Panc1 (cell line): ENCODE results near the gene C13orf42. TPM values are rescaled to one million over a fixed set of nuclear protein-coding genes. Genes with fewer than 3 reads are reported as not detected.

Experiments used
- ATAC-seq: fragments of 200-7000 bp; cut with Tn5 transposase; 2 replicates; pipeline ENCODE4 v1.9.1; 2020; ENCODE audit warnings: mild to moderate bottlenecking, moderate library complexity
- BruUV-seq: library from RNA; stranded (reverse); fragments of 400-500 nt; replicated peaks from 2 replicates; lab custom pipeline; 2021; lab: Mats Ljungman, UMichigan
- CTCF ChIA-PET: fragments of 300-600 bp; sonication (Branson Sonifier 250); formaldehyde crosslinking; loops from one replicate; lab custom pipeline; 2022; ENCODE audit warnings: antibody characterized with exemption; lab: Charles Lee
- POLR2A ChIA-PET: fragments of 300-600 bp; sonication (Branson Sonifier 250); formaldehyde crosslinking; loops from one replicate; lab custom pipeline; 2022; ENCODE audit warnings: antibody characterized with exemption; lab: Charles Lee
- DNase-seq: peaks from one replicate; pipeline ENCODE4 v3.0.0-alpha.2; 2010; ENCODE audit warnings: low read depth, low spot score
- H3K27ac ChIP-seq: 2 replicates; pipeline ENCODE4 v1.5.1; 2011; ENCODE audit warnings: mild to moderate bottlenecking, low read length, inconsistent platforms
- H3K27me3 ChIP-seq: fragments of 200-500 bp; sonication (Bioruptor generic); 2 replicates; pipeline ENCODE4 v1.6.0; 2014; ENCODE audit warnings: low read length, inconsistent platforms; ENCODE audit not compliant: control insufficient read depth, insufficient read depth
- H3K36me3 ChIP-seq: fragments of 200-500 bp; sonication (Bioruptor generic); 2 replicates; pipeline ENCODE4 v1.5.1; 2014; ENCODE audit warnings: inconsistent platforms, mild to moderate bottlenecking, low read length, moderate library complexity; ENCODE audit not compliant: control insufficient read depth, insufficient read depth
- H3K4me1 ChIP-seq: 2 replicates; pipeline ENCODE4 v1.5.1; 2011; ENCODE audit warnings: inconsistent platforms, mild to moderate bottlenecking, low read length, moderate library complexity; ENCODE audit not compliant: control insufficient read depth, insufficient read depth
- H3K4me3 ChIP-seq, 2 experiments: 2 replicates each; pipeline ENCODE4 v1.5.1; 2011 to 2012; ENCODE audit warnings: low read depth in 2 of 2, low read length in 2 of 2, mild to moderate bottlenecking in 2 of 2, inconsistent platforms in 1 of 2, moderate library complexity in 1 of 2
- H3K9me3 ChIP-seq: fragments of 200-500 bp; sonication (Bioruptor generic); 2 replicates; pipeline ENCODE4 v1.5.1; 2014; ENCODE audit warnings: low read depth, mild to moderate bottlenecking, inconsistent platforms, low read length, moderate library complexity; ENCODE audit not compliant: control insufficient read depth, insufficient read depth
- POLR2AphosphoS5 ChIP-seq: IDR thresholded peaks from 2 replicates; pipeline ENCODE4 v1.6.1; 2012; ENCODE audit warnings: mild to moderate bottlenecking, low read depth, low read length, moderate library complexity
- SIN3A ChIP-seq: IDR thresholded peaks from 2 replicates; pipeline ENCODE4 v1.6.1; 2012; ENCODE audit warnings: low read depth, mild to moderate bottlenecking, low read length, moderate library complexity, borderline replicate concordance; ENCODE audit not compliant: insufficient read depth
- TCF7L2 ChIP-seq: IDR thresholded peaks from 2 replicates; pipeline ENCODE4 v1.6.1; 2011; ENCODE audit warnings: mild to moderate bottlenecking, low read depth, low read length, inconsistent platforms
- in situ Hi-C: cut with HindIII; loops from 2 replicates; pipeline ENCODE4 v1.10.0; 2016; ENCODE audit warnings: low sequenced_read_pairs, low pct_unique_long_range_greater_than_20kb
- intact Hi-C: fragments of 100-400 bp; cut with micrococcal nuclease; formaldehyde crosslinking; loops from one replicate; pipeline ENCODE4 v1.10.0; 2022; ENCODE audit not compliant: unreplicated experiment
- total RNA-seq: library from RNA; stranded (reverse); gene quantifications from one replicate; pipeline ENCODE4 v1.2.1, GENCODE V29; 2021; ENCODE audit not compliant: unreplicated experiment
- TF ChIP-seq, protein P1 (sequence below), 2 experiments: IDR thresholded peaks; 2 replicates each; pipeline ENCODE4 v1.6.1; 2011 to 2012; ENCODE audit warnings: low read depth in 2 of 2, control low read depth in 1 of 2, low read length in 1 of 2, mild to moderate bottlenecking in 1 of 2, moderate library complexity in 1 of 2; ENCODE audit not compliant: insufficient read depth in 1 of 2
- TF ChIP-seq, protein P2 (sequence below): fragments of 450-650 bp; IDR thresholded peaks from 2 replicates; pipeline ENCODE4 v1.5.1; 2017; ENCODE audit warnings: mild to moderate bottlenecking

C13orf42 gene
- total RNA-seq, 1 experiment from 2014 or later: not detected

DNA sequence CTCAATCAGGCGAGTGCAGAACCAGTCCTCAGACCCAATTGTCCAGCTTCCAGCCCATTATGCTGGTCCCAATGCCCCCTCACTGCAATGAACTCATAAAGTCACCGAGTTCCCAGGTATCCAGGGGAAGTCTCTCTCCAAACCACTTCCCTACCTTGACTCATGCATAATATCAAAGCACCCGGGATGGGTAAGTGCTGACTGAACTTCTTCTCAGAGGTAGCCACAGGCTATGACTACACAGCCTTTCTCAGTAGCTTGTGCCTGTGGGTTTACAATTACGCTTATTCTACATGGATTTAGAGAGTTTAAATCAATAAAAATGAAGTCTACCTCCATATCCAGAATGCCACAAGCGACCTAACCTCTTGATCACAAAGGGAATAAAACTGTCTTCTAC lies 1.7 kb upstream of the C13orf42 start:
- BruUV-seq: no TSS peak
- in situ Hi-C loops (no loop called here), intact Hi-C loops (no loop called here)
- no peaks in the 10 kb centered on the region for H3K36me3 ChIP-seq
- ChIA-PET CTCF (no interaction called here), POLR2A (interaction anchor here (0.6 kb wide), 1 partner anchor 201 kb away, joined by 5 read pairs; no protein-coding TSS in a partner anchor)
- H3K4me3 ChIP-seq: no peak overlapping the region
- no peak overlapping the region for H3K27ac ChIP-seq
- DNase-seq (no peak), ATAC-seq (no peak)
- no peaks in the 10 kb centered on the region for H3K9me3 ChIP-seq
- no peaks in the 10 kb centered on the region for H3K4me1 ChIP-seq
- TF ChIP-seq, protein P1, sequence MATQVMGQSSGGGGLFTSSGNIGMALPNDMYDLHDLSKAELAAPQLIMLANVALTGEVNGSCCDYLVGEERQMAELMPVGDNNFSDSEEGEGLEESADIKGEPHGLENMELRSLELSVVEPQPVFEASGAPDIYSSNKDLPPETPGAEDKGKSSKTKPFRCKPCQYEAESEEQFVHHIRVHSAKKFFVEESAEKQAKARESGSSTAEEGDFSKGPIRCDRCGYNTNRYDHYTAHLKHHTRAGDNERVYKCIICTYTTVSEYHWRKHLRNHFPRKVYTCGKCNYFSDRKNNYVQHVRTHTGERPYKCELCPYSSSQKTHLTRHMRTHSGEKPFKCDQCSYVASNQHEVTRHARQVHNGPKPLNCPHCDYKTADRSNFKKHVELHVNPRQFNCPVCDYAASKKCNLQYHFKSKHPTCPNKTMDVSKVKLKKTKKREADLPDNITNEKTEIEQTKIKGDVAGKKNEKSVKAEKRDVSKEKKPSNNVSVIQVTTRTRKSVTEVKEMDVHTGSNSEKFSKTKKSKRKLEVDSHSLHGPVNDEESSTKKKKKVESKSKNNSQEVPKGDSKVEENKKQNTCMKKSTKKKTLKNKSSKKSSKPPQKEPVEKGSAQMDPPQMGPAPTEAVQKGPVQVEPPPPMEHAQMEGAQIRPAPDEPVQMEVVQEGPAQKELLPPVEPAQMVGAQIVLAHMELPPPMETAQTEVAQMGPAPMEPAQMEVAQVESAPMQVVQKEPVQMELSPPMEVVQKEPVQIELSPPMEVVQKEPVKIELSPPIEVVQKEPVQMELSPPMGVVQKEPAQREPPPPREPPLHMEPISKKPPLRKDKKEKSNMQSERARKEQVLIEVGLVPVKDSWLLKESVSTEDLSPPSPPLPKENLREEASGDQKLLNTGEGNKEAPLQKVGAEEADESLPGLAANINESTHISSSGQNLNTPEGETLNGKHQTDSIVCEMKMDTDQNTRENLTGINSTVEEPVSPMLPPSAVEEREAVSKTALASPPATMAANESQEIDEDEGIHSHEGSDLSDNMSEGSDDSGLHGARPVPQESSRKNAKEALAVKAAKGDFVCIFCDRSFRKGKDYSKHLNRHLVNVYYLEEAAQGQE (IDR thresholded peaks at IDR 0.05; ENCODE audit: insufficient read depth in 1 of 2, low read depth in 2 of 2, low read length in 1 of 2): no peak
- TF ChIP-seq POLR2AphosphoS5 (no peak), SIN3A (no peak), TCF7L2 (no peak)
- TF ChIP-seq, protein P2, sequence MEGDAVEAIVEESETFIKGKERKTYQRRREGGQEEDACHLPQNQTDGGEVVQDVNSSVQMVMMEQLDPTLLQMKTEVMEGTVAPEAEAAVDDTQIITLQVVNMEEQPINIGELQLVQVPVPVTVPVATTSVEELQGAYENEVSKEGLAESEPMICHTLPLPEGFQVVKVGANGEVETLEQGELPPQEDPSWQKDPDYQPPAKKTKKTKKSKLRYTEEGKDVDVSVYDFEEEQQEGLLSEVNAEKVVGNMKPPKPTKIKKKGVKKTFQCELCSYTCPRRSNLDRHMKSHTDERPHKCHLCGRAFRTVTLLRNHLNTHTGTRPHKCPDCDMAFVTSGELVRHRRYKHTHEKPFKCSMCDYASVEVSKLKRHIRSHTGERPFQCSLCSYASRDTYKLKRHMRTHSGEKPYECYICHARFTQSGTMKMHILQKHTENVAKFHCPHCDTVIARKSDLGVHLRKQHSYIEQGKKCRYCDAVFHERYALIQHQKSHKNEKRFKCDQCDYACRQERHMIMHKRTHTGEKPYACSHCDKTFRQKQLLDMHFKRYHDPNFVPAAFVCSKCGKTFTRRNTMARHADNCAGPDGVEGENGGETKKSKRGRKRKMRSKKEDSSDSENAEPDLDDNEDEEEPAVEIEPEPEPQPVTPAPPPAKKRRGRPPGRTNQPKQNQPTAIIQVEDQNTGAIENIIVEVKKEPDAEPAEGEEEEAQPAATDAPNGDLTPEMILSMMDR: no peak
- no peaks in the 10 kb centered on the region; the same call in 1 of the 2 replicates for H3K27me3 ChIP-seq

DNA sequence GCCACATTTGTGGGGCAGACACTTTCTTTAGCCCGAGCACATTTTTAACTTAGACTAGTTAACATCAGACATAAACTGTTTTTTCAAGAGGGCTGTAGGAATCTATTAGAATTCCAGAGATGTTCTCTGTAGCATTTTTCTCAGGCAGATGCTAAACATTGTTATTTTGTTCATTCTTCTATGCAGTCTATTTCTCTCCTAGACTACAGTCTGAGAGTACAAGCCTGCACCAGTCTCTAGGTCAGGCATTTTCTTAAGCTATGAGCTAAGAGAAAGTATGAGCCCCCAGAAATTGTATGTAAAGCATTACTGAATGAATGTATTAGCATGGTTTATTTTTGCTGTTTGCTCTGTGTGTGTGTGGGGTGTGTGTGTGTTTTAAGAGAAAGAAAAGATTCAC lies 923 bp upstream of the C13orf42 start:
- ChIA-PET POLR2A (no interaction called here), CTCF (no interaction called here)
- ATAC-seq (no peak), DNase-seq (no peak)
- BruUV-seq: no TSS peak
- in situ Hi-C loops (no loop called here), intact Hi-C loops (no loop called here)
- H3K36me3 ChIP-seq: no peaks in the 10 kb centered on the region
- TF ChIP-seq, protein P1 (IDR thresholded peaks at IDR 0.05; ENCODE audit: insufficient read depth in 1 of 2, low read depth in 2 of 2, low read length in 1 of 2): no peak
- TF ChIP-seq SIN3A: no peak
- no peaks in the 10 kb centered on the region for H3K4me1 ChIP-seq
- no peaks in the 10 kb centered on the region; the same call in 1 of the 2 replicates for H3K27me3 ChIP-seq
- H3K9me3 ChIP-seq: no peaks in the 10 kb centered on the region
- H3K27ac ChIP-seq: no peak overlapping the region
- no peak overlapping the region for H3K4me3 ChIP-seq
